Stimulated activated CD4-positive, alpha-beta T cell treated with anti-CD3 and anti-CD28 coated beads, Interleukin-1b, Interleukin-23, amount 100 ng/mL, for 1 hour (primary cell): Measurements from ENCODE around the gene ACTN4.

Source experiments
- DNase-seq, 2 donors: peaks; one replicate each; pipeline ENCODE4 v3.0.0-alpha.2; 2020; ENCODE audit warnings: low read depth in 2 of 2

Gene ACTN4

GRCh38 chr19:38695832-38696728, 48.6 kb downstream of the ACTN4 start:
- DNase-seq = no peak

GRCh38 chr19:38696729-38697055, 49.2 kb downstream of the ACTN4 start:
- DNase-seq = no peak

DNA sequence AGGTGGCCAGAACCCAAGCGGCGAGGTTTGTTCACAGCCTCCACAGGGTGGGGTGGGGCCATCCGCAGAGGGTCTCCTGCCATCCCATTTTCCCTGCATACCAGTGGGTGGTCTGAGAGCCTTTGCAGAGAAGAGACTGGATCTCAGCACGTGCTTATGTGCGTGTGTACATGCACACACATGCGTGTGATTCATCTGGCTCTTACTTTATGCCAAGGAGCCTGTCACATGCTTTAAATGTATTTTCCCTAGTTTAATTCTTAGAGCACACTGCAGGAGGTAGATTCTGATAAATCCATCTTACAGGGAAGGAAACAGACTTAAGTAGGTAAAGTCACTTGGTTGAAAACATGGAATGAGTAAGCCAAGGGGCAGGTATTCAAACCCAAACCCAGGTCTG, 49.7 kb downstream of the ACTN4 start:
- DNase-seq = no peak

- no peak for DNase-seq
Measured at GRCh38 chr19:38697641-38698071, 50.2 kb downstream of the ACTN4 start.

GRCh38 chr19:38698225-38699026, 51.0 kb downstream of the ACTN4 start:
- DNase-seq = no peak

GRCh38 chr19:38699027-38699346, 51.5 kb downstream of the ACTN4 start:
- DNase-seq = no peak

GRCh38 chr19:38699647-38700349, 52.3 kb downstream of the ACTN4 start:
- no peak for DNase-seq

GRCh38 chr19:38700350-38700901, 53.0 kb downstream of the ACTN4 start:
- no peak for DNase-seq

DNA sequence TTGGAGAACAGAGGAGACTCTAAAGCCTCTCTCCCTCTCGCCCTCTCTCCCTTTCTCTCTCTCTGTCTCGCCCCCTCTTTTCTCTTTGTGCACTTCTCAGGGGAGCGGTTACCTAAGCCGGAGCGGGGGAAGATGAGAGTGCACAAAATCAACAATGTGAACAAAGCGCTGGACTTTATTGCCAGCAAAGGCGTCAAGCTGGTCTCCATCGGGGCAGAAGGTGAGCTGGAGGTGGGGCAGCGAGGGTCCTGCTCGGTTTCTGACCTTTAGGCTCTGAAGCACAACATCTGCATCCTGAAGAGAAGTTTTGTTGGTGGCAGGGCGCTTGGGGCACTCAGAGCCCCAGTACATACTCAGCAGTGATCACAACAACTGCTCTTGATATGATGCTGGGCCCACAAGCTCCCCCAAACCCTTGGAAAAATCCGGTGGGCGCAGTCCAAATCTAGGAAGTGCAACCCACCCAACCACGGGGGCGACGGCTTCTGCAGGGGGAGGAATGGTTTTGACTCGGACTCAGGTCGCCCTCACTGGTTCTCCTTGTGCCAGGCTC, 53.5 kb downstream of the ACTN4 start:
- no peak for DNase-seq

DNA sequence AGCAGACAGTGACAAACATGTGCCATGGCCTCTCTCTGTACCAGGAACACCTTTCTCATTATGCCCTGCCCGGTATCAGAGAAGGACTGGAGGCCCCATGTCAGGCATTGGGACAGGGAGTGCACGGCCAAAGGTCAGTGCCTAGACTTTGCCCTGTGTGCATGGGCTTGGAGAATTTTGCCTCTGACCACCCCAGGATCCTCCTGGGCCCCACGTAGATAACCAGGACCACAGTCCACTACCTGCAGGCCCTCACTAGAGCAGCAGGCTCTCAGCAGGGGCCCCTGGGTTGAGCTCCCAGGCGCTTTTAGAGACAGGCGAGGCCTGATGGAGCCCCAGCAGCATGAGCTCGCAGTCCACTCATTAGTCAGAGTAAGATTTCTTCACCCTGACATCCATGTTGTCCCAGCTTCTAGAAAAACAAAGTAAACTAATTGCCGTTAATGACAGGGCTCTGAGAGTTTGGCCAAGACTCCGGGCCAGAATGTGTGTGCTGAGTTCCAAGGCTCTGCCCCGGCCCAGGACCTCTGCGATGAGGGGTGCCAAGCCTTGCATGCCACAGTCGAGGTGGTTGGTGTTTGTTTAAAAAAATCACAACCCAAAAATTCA, 54.1 kb downstream of the ACTN4 start:
- no peak for DNase-seq

DNA sequence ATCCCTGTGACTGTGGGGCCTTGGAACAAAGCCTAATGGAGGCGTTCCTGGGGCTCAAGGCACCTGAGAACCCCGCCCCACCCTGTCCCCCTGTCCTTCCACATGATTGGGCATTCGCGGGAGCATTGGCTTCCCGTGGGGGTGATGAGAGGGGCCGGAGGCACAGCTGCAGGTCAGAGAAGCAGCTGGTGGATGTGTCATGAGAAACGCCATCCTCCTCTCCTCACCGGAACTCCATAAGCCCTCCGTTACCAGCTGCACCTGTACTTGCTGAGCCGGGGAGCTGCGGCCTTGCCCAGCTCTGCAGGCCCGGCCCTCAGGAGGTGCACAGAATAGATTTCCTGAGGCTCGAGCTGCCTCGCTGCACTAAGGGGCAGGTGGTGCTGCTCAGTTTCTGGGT, 54.8 kb downstream of the ACTN4 start:
- DNase-seq = no peak

DNA sequence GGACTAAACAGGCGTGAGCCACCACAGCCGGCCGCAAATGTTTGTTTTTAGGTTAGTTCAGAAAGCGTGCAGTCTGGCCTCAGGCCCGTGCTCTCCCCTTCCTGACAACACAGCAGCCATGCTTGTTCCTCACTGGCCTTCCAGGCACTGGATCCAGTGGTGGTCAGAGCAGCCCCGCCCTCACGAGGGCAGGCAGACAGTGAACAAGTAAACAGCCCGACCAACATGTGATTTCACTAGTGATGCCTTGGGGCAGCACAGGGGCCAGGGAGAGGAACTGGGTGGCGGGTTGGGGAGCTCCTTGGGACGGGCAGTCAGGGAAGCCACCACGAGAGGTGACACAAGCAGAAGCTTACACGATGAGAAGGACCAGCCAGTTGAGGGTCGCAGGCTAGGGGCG, 56.1 kb downstream of the ACTN4 start:
- no peak for DNase-seq

- no peak for DNase-seq
Measured at GRCh38 chr19:38704488-38705026, 57.1 kb downstream of the ACTN4 start.

DNA sequence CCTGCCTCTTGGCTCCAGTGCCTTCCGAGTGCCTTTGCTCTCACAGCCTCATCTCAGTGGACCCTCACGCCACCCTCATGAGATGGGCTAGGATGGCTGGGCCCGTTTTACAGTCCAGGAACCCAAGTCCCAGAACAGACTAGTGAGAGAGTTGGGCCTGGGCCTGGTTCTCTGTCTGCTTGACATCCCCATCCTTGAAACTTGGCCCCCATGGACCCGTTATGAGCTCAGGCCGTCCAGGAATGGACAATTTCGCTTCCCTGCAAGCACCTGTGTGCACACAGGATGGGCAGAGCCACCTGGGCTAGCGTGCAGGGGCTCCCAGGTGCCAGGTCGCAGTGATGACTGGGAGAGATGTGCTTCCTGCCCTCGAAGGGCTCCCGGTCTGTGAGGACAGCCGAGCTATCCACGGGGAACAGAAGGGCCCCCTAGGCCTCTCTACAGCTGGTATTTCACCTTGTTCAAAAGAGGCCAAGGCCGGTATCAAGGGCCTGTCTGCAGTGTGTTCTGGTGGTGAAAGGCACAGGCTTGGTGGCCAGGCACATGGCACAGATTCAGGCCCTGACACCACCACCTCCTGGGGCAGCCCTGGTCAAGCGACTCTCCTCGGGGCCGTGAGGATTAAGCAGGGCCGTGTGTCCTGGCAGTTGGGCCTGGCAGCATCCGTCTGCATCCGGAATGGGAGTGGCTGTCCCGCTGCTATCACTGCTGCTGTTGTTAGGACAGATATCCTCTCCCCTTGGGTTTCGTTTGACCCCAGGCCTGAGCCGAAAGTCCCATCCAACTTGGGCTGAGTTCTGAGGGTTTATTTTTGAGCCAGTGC, 58.0 kb downstream of the ACTN4 start:
- DNase-seq = no peak

GRCh38 chr19:38706792-38707511, 59.5 kb downstream of the ACTN4 start:
- DNase-seq = no peak

GRCh38 chr19:38707512-38708114, 60.2 kb downstream of the ACTN4 start:
- no peak for DNase-seq

- no peak for DNase-seq
Measured at GRCh38 chr19:38708413-38709024, 61.1 kb downstream of the ACTN4 start.

DNA sequence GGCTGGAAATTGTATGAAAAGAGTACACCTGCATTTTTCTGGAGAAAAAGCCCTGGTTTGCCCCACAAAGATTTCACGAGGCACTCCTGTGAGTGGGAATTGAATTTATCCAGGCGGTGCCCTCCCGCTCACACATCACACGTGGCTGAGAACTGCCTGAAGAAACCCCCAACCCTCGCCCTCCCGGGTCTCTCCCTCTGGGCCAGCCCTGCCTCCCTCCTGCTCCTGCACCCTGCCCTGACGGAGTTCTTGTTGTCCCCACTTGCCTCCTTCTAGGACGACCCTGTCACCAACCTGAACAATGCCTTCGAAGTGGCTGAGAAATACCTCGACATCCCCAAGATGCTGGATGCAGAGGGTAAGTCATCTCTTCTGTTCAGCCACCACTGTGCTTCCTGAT, 61.7 kb downstream of the ACTN4 start:
- DNase-seq = no peak
